BLaER1 (cell line): ENCODE results near the gene SMIM32.
A peak's percentile ranks its signal among the peaks of the same experiment; 100 is the strongest.

Experiments used
- H3K27ac ChIP-seq: shearing (Covaris generic); formaldehyde crosslinking; 2 replicates; pipeline ENCODE4 v1.8.1; 2022
- H3K27me3 ChIP-seq: shearing (Covaris generic); formaldehyde crosslinking; 2 replicates; pipeline ENCODE4 v1.8.1; 2022
- H3K36me3 ChIP-seq: shearing (Covaris generic); formaldehyde crosslinking; 2 replicates; pipeline ENCODE4 v1.8.1; 2022
- H3K4me1 ChIP-seq: shearing (Covaris generic); formaldehyde crosslinking; 2 replicates; pipeline ENCODE4 v1.8.1; 2022
- H3K4me2 ChIP-seq: shearing (Covaris generic); formaldehyde crosslinking; 2 replicates; pipeline ENCODE4 v1.8.1; 2022
- H3K4me3 ChIP-seq: shearing (Covaris generic); formaldehyde crosslinking; 2 replicates; pipeline ENCODE4 v1.8.1; 2022
- H3K9ac ChIP-seq: shearing (Covaris generic); formaldehyde crosslinking; 2 replicates; pipeline ENCODE4 v1.8.1; 2022
- H3K9me3 ChIP-seq: shearing (Covaris generic); formaldehyde crosslinking; 2 replicates; pipeline ENCODE4 v1.8.1; 2022
- H4K20me1 ChIP-seq: shearing (Covaris generic); formaldehyde crosslinking; 2 replicates; pipeline ENCODE4 v1.8.1; 2022
- Cebpa-rat ChIP-seq: shearing (Covaris generic); IDR thresholded peaks from 2 replicates; pipeline ENCODE4 v1.8.1; 2022

SMIM32 gene

GRCh38 chr5:136199408-136199807 is 6.4 kb upstream of the SMIM32 start:
- Histone ChIP-seq H3K9ac (no peak overlapping the region), H3K4me3 (no peak overlapping the region), H3K4me1 (peaks cover 10% of the 10 kb centered on the region; the same call in 1 of the 2 replicates), H4K20me1 (no peaks in the 10 kb centered on the region), H3K36me3 (no peaks in the 10 kb centered on the region), H3K9me3 (no peaks in the 10 kb centered on the region), H3K27me3 (no peaks in the 10 kb centered on the region), H3K4me2 (no peak overlapping the region), H3K27ac (no peak overlapping the region)
- TF ChIP-seq Cebpa-rat, result no peak

- no peak overlapping the region for H3K9ac ChIP-seq
- H3K4me1 ChIP-seq, result peaks cover 10% of the 10 kb centered on the region; the same call in 1 of the 2 replicates
- H3K27me3 ChIP-seq, result peaks cover 7% of the 10 kb centered on the region
- no peak overlapping the region for H3K4me2 ChIP-seq
- H3K27ac ChIP-seq, result no peak overlapping the region
- no peak overlapping the region for H3K4me3 ChIP-seq
- TF ChIP-seq Cebpa-rat, result no peak
- H3K36me3 ChIP-seq, result no peaks in the 10 kb centered on the region
- no peaks in the 10 kb centered on the region for H3K9me3 ChIP-seq
- H4K20me1 ChIP-seq, result no peaks in the 10 kb centered on the region
These were observed 5.5 kb upstream of the SMIM32 start for GRCh38 chr5:136198453-136198852.

DNA sequence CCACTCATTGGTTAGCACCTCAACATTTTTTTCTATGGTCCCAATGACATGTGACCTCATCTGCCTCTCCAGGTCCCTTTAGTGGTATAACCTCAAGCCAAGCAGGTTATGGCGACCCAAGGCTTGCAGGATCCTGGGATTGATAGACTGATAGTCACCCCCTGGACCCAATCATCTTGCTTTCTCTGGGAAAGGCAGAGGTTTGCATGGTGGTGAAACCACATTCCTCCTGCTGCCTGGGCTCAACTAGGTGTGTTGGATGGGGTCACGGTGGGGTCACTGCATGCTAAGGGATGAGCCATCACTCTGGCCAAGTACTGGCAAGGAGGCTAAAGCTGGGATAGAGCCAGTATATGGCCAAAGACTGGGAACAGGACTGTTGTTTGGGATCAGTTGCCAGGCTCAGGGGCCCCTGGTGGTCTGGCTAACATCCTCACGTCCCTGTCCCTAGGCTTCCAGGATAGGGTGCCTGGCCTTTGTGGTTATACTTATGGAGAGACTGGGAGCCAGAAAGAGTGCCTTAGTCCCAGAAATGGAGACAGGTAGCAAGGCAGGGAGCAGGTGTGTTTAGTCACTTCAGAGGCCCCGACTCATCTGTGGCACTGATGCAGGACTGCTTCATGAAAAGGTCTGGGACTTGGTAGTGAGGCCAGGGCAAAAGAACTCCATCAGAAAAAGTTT is 4.6 kb upstream of the SMIM32 start:
- TF ChIP-seq Cebpa-rat, result no peak
- Histone ChIP-seq H4K20me1 (no peaks in the 10 kb centered on the region), H3K27ac (no peak overlapping the region), H3K4me3 (no peak overlapping the region), H3K4me2 (no peak overlapping the region), H3K4me1 (peaks cover 10% of the 10 kb centered on the region; the same call in 1 of the 2 replicates), H3K27me3 (peaks cover 15% of the 10 kb centered on the region), H3K36me3 (no peaks in the 10 kb centered on the region), H3K9me3 (no peaks in the 10 kb centered on the region), H3K9ac (no peak overlapping the region)

DNA sequence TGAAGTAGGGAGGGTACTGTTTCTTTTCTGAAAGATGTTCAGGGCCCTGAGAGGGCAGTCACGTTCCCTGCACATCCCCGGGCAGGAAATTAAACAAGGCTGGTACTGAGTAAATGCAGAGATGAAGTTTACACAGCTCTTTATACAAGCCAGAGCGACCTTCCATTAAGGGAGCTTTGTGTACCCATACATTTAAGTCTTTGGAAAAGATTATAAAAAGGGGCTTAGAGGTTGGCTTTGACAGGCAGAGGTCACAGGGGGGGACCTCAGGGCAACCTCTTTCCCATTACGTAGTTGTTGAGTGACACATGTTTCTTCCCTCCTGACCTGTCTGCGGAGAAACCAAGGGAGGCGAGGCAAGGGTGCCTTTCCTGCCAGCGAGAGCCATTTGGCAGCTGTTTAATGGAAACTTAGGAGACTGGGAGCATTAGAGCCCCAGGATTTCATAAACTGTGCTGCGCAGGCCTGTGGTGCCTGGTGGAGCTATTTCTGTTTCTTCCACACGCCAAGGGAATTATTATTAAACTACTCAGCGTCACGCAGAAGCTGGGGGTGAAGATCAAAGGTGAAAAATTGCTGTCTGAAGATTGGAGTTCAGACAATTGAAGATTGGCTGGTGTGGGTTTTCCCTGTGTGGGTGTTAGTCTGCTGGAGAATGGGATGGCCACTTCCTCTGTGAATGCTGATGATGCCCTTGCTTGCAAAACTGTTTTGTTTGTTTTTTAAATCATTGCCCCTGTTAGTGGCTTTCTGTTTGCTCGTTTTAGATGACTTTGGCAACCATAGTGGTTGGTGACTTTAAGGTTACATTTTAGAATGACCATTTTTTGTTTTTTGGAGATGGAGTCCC is 3.2 kb upstream of the SMIM32 start:
- Histone ChIP-seq H3K36me3 (peaks cover 11% of the 10 kb centered on the region; the same call in 1 of the 2 replicates), H3K27me3 (peaks cover 30% of the 10 kb centered on the region), H3K27ac (no peak overlapping the region), H3K9ac (no peak overlapping the region), H3K4me1 (peaks cover 10% of the 10 kb centered on the region; the same call in 1 of the 2 replicates), H3K4me2 (peak overlapping the region; percentile 14; the same call in 1 of the 2 replicates), H4K20me1 (no peaks in the 10 kb centered on the region), H3K4me3 (no peak overlapping the region), H3K9me3 (peaks cover 14% of the 10 kb centered on the region)
- no peak for TF ChIP-seq Cebpa-rat

GRCh38 chr5:136194576-136194975 is 1.6 kb upstream of the SMIM32 start:
- Histone ChIP-seq H3K27me3 (peaks cover 44% of the 10 kb centered on the region), H3K36me3 (peaks cover 14% of the 10 kb centered on the region; the same call in 1 of the 2 replicates), H4K20me1 (no peaks in the 10 kb centered on the region), H3K4me2 (no peak overlapping the region), H3K27ac (no peak overlapping the region), H3K4me1 (peaks cover 10% of the 10 kb centered on the region; the same call in 1 of the 2 replicates), H3K4me3 (no peak overlapping the region), H3K9ac (no peak overlapping the region), H3K9me3 (peaks cover 24% of the 10 kb centered on the region)
- TF ChIP-seq Cebpa-rat, result no peak

DNA sequence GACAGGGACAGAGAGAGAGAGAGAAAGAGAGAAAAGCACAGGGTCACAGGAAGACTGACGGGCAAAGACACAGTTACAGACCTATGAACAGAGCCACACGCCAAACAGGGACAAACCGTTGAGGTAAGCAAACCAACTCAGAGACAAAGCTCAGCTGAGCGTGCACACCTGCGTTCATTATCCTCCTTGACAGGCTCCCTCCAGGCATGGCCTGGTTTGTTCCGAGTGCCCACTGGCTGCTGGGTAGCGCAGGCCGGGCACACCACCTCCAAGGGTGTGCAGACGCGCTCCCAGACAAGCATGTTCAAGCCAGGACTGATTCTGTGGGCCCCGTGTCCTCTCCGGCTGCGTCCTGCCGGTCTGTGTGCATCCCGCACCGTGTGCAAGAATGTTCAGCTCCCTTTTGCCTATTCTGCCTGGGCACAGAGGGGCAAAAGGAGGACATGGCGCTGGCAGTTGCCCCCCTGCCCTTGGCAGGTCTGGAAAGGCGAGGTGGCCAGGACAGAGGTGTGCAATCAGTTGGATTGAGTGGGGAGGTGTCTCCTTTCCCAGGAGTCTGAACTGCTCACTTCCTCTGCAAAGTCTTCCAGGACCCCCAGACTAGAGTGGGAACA is 467 bp upstream of the SMIM32 start:
- Histone ChIP-seq H3K4me3 (no peak overlapping the region), H3K27me3 (peaks cover 44% of the 10 kb centered on the region), H3K4me2 (no peak overlapping the region)

GRCh38 chr5:136192015-136192525 is 892 bp downstream of the SMIM32 start:
- H3K4me2 ChIP-seq, result no peak overlapping the region
- no peak overlapping the region for H3K9ac ChIP-seq
- peaks cover 36% of the 10 kb centered on the region for H3K36me3 ChIP-seq
- H3K9me3 ChIP-seq, result peaks cover 24% of the 10 kb centered on the region
- peaks cover 10% of the 10 kb centered on the region; the same call in 1 of the 2 replicates for H3K4me1 ChIP-seq
- H3K4me3 ChIP-seq, result no peak overlapping the region
- peaks cover 44% of the 10 kb centered on the region for H3K27me3 ChIP-seq
- H3K27ac ChIP-seq, result no peak overlapping the region
- H4K20me1 ChIP-seq, result no peaks in the 10 kb centered on the region
- no peak for TF ChIP-seq Cebpa-rat

More for the DNA sequence above, 467 bp upstream of the SMIM32 start:
- peaks cover 24% of the 10 kb centered on the region for H3K9me3 ChIP-seq
- no peak for TF ChIP-seq Cebpa-rat
- H3K27ac ChIP-seq, result no peak overlapping the region
- H3K9ac ChIP-seq, result no peak overlapping the region
- peaks cover 22% of the 10 kb centered on the region for H3K36me3 ChIP-seq
- H3K4me1 ChIP-seq, result peaks cover 10% of the 10 kb centered on the region; the same call in 1 of the 2 replicates
- H4K20me1 ChIP-seq, result no peaks in the 10 kb centered on the region

GRCh38 chr5:136191304-136192014 is 1.5 kb downstream of the SMIM32 start:
- peaks cover 44% of the 10 kb centered on the region for H3K27me3 ChIP-seq
- H3K4me2 ChIP-seq, result no peak overlapping the region
- H3K4me3 ChIP-seq, result no peak overlapping the region
- H3K9me3 ChIP-seq, result peaks cover 24% of the 10 kb centered on the region
- TF ChIP-seq Cebpa-rat, result no peak
- no peak overlapping the region for H3K27ac ChIP-seq
- peaks cover 36% of the 10 kb centered on the region for H3K36me3 ChIP-seq
- no peak overlapping the region for H3K9ac ChIP-seq
- H4K20me1 ChIP-seq, result no peaks in the 10 kb centered on the region
- peaks cover 10% of the 10 kb centered on the region; the same call in 1 of the 2 replicates for H3K4me1 ChIP-seq

- H3K4me2 ChIP-seq, result no peak overlapping the region
These were observed 2.1 kb downstream of the SMIM32 start for GRCh38 chr5:136190904-136191303.

More at GRCh38 chr5:136190904-136191303, 2.1 kb downstream of the SMIM32 start:
- H3K9ac ChIP-seq, result no peak overlapping the region
- H3K4me1 ChIP-seq, result peaks cover 4% of the 10 kb centered on the region; the same call in 1 of the 2 replicates
- H3K9me3 ChIP-seq, result peaks cover 24% of the 10 kb centered on the region
- H3K27ac ChIP-seq, result no peak overlapping the region
- no peak for TF ChIP-seq Cebpa-rat
- H4K20me1 ChIP-seq, result no peaks in the 10 kb centered on the region
- H3K4me3 ChIP-seq, result no peak overlapping the region
- H3K36me3 ChIP-seq, result peaks cover 39% of the 10 kb centered on the region
- peaks cover 44% of the 10 kb centered on the region for H3K27me3 ChIP-seq
